Activated CD4-positive, alpha-beta T cell treated with anti-CD3 and anti-CD28 coated beads, Interleukin-2, amount 10 ng/mL, durations not matched to agents 24 days and 14 days (primary cell): ENCODE results near the gene SLC6A11. TPM values are rescaled to one million over a fixed set of nuclear protein-coding genes. Genes with fewer than 3 reads are reported as not detected.

ENCODE experiments used
- DNase-seq: peaks from one replicate; pipeline ENCODE4 v3.0.0; 2022
- H3K27ac Mint-ChIP-seq: one replicate; pipeline ENCODE4 v1.8.0; 2022; ENCODE audit warnings: mild to moderate bottlenecking, mixed read lengths
- H3K27me3 Mint-ChIP-seq: one replicate; pipeline ENCODE4 v1.8.0; 2022; ENCODE audit warnings: mixed read lengths
- H3K36me3 Mint-ChIP-seq: one replicate; pipeline ENCODE4 v1.8.0; 2022; ENCODE audit warnings: low read depth, mild to moderate bottlenecking, mixed read lengths
- H3K4me1 Mint-ChIP-seq: one replicate; pipeline ENCODE4 v1.8.0; 2021; ENCODE audit warnings: mixed read lengths
- H3K4me3 Mint-ChIP-seq: one replicate; pipeline ENCODE4 v1.8.0; 2022; ENCODE audit warnings: mild to moderate bottlenecking, moderate library complexity, mixed read lengths
- H3K9me3 Mint-ChIP-seq: one replicate; pipeline ENCODE4 v1.8.0; 2021; ENCODE audit warnings: mixed read lengths
- intact Hi-C: fragments of 100-400 bp; cut with micrococcal nuclease; formaldehyde crosslinking; loops from one replicate; pipeline ENCODE4 v1.15.1; 2023
- total RNA-seq: library from RNA; stranded (reverse); gene quantifications from 2 replicates; pipeline ENCODE4 v1.2.3, GENCODE V29; 2022

Gene SLC6A11
- total RNA-seq, 1 donor from 2014 or later, result not detected

- Mint-ChIP-seq H3K9me3 (no peaks in the 10 kb centered on the region), H3K36me3 (no peaks in the 10 kb centered on the region), H3K4me1 (no peaks in the 10 kb centered on the region), H3K27ac (no peak overlapping the region), H3K4me3 (no peak overlapping the region), H3K27me3 (peaks cover 2% of the 10 kb centered on the region)
- DNase-seq, result no peak
- intact Hi-C loops, result no loop called here
These were observed 126.7 kb downstream of the SLC6A11 start for GRCh38 chr3:10942690-10943205.

DNA sequence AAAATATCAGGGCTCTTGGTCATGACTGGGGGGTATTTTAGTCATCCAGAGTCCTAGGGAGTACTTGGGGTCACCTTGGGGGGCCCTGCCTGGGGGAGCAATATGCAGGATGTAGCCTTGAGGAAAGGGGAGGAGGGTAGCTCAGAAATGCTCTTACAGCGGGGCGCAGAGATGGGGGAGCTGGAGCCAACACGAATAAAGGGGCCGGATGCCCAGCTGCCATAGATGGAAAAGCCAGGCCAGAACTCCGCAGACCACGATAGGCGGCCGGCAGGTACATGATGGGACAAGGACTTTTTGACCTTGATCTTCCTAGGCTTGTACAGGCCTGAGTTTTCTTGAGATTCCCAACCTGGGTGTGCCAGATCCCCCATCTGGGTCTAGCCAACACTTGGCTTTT, 128.8 kb downstream of the SLC6A11 start:
- no peak for DNase-seq
- intact Hi-C loops, result loop anchor here (1.0 to 5.0 kb wide), 3 partner anchors 114 to 707 kb away; no protein-coding TSS in a partner anchor
- Mint-ChIP-seq H3K36me3 (no peaks in the 10 kb centered on the region), H3K27me3 (peaks cover 2% of the 10 kb centered on the region), H3K9me3 (no peaks in the 10 kb centered on the region), H3K4me1 (no peaks in the 10 kb centered on the region), H3K4me3 (no peak overlapping the region), H3K27ac (no peak overlapping the region)

DNA sequence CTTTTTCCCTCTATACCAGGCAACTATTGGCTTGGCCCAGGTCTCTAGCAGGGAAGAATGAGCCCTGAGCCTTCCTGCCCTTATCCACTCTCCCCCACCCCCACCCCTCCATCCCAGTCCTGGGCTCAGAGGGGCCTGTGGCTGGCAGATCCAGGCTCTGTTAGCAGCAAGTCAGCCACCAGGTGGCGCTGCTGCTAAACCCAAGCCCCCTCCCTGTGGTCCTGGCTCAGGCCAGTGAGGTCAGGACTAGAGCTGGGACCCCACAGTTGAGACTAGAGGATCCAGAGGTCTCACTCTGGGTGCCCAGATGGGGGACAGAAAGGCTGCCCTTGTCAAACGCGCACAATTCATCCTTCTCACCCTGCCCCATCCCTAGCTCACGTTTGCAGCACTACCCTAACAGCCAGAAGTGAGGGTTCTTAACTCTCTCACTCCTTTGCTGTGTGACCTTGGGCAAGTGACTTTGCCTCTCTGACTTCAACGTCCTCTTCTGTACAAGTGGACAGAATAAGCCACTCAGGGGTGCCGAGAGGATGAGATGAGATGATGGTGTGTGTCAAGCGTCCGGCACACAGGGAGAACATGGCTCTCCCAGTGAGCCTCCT, 129.8 kb downstream of the SLC6A11 start:
- peaks cover 2% of the 10 kb centered on the region for H3K27me3 Mint-ChIP-seq
- no peak overlapping the region for H3K4me3 Mint-ChIP-seq
- no peak overlapping the region for H3K27ac Mint-ChIP-seq
- no peaks in the 10 kb centered on the region for H3K4me1 Mint-ChIP-seq
- intact Hi-C loops, result loop anchor here (1.0 to 5.0 kb wide), 3 partner anchors 114 to 707 kb away; no protein-coding TSS in a partner anchor
- no peaks in the 10 kb centered on the region for H3K36me3 Mint-ChIP-seq
- no peaks in the 10 kb centered on the region for H3K9me3 Mint-ChIP-seq
- DNase-seq, result peak; percentile 85

DNA sequence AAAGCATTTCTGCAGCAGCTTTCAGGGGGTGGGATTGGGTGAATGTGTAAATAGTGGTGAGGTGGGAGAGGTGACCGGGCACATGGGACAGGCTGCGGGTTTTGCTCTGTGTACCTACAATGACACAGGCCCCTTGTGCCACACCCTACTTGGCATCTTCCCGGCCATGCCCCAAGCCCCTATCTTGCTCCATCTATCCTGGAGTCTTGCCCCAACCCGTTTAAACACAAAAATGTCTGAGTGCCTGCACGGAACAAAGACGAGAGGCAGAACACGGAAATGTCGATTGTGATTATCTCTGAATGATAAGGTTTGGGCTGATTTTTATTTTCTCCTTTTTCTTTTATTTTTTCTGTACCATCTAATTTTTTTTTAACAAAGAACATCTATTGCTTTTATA, 130.5 kb downstream of the SLC6A11 start:
- no peaks in the 10 kb centered on the region for H3K36me3 Mint-ChIP-seq
- H3K27ac Mint-ChIP-seq, result no peak overlapping the region
- DNase-seq, result no peak
- no peaks in the 10 kb centered on the region for H3K4me1 Mint-ChIP-seq
- intact Hi-C loops, result loop anchor here (5.0 kb wide), 2 partner anchors 391 to 706 kb away; no protein-coding TSS in a partner anchor
- H3K9me3 Mint-ChIP-seq, result no peaks in the 10 kb centered on the region
- H3K4me3 Mint-ChIP-seq, result no peak overlapping the region
- H3K27me3 Mint-ChIP-seq, result peaks cover 2% of the 10 kb centered on the region

- Mint-ChIP-seq H3K27me3 (peaks cover 2% of the 10 kb centered on the region), H3K4me3 (no peak overlapping the region), H3K27ac (no peak overlapping the region), H3K9me3 (no peaks in the 10 kb centered on the region), H3K4me1 (no peaks in the 10 kb centered on the region), H3K36me3 (no peaks in the 10 kb centered on the region)
- no peak for DNase-seq
- intact Hi-C loops, result loop anchor here (5.0 kb wide), 2 partner anchors 389 to 704 kb away; no protein-coding TSS in a partner anchor
These were observed 132.3 kb downstream of the SLC6A11 start for GRCh38 chr3:10948326-10948725.

GRCh38 chr3:10949197-10949596, 133.2 kb downstream of the SLC6A11 start:
- intact Hi-C loops, result loop anchor here (5.0 kb wide), 2 partner anchors 388 to 703 kb away; no protein-coding TSS in a partner anchor
- H3K27me3 Mint-ChIP-seq, result peaks cover 2% of the 10 kb centered on the region
- no peak overlapping the region for H3K4me3 Mint-ChIP-seq
- no peaks in the 10 kb centered on the region for H3K9me3 Mint-ChIP-seq
- H3K27ac Mint-ChIP-seq, result no peak overlapping the region
- no peaks in the 10 kb centered on the region for H3K4me1 Mint-ChIP-seq
- no peak for DNase-seq
- H3K36me3 Mint-ChIP-seq, result no peaks in the 10 kb centered on the region

GRCh38 chr3:10950476-10951294, 134.7 kb downstream of the SLC6A11 start:
- no peak for DNase-seq
- H3K27ac Mint-ChIP-seq, result no peak overlapping the region
- intact Hi-C loops, result no loop called here
- H3K27me3 Mint-ChIP-seq, result peaks cover 2% of the 10 kb centered on the region
- H3K9me3 Mint-ChIP-seq, result no peaks in the 10 kb centered on the region
- H3K36me3 Mint-ChIP-seq, result no peaks in the 10 kb centered on the region
- no peaks in the 10 kb centered on the region for H3K4me1 Mint-ChIP-seq
- no peak overlapping the region for H3K4me3 Mint-ChIP-seq

DNA sequence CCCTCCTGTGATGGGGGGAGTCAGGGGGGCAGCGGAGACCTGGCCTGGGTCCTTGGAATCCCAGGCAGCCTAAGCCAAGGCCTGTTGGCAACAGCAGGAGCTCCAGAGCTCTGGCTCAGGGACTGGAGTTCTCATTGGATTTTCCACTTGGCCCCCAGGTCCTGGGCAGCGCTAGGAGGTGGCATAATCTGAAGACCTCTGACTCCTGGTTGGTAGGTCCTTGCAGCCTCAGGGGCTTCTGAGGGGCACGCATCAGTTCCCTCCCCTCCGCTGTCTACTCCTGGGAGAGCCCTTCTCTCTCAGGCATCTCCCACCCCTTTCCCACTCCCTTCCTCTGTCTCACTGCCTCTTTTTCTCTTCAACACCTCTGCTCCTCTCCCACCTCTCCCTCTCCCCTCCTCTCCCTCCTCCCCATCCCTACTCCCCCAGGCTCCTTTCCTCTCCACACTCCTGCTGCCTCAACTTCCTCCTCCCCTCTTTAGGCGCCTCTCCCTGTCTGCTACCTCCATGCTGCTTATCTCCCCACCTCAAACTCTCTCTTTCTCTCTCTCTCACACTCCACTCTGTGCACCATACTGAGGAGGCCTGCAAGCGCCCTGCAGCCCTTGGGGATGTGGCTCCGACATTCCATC, 135.4 kb downstream of the SLC6A11 start:
- DNase-seq, result no peak
- intact Hi-C loops, result no loop called here
- H3K27ac Mint-ChIP-seq, result no peak overlapping the region
- H3K9me3 Mint-ChIP-seq, result no peaks in the 10 kb centered on the region
- no peaks in the 10 kb centered on the region for H3K36me3 Mint-ChIP-seq
- H3K4me3 Mint-ChIP-seq, result no peak overlapping the region
- peaks cover 2% of the 10 kb centered on the region for H3K27me3 Mint-ChIP-seq
- no peaks in the 10 kb centered on the region for H3K4me1 Mint-ChIP-seq

DNA sequence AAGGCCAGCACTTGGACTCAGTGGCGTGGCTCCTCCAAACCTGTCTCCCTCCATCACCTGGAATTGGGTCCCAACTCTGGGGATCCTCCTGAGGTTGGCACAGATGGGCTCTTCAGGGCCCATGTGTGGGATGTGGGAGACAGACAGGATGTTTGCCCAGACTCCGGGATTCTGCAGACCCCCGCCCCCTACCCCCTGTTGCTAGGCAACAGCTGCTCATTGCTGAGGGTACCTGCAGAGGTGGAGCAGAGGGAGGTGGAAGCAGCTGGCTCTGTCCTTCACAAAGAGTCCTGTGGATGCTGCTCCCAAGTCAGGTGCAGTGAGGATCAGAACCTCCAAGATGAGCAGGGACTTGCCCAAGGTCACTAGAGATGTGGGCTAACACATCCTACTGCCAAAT, 136.5 kb downstream of the SLC6A11 start:
- Mint-ChIP-seq H3K36me3 (no peaks in the 10 kb centered on the region), H3K9me3 (no peaks in the 10 kb centered on the region), H3K4me1 (no peaks in the 10 kb centered on the region), H3K27ac (no peak overlapping the region), H3K27me3 (peaks cover under 1% of the 10 kb centered on the region), H3K4me3 (no peak overlapping the region)
- intact Hi-C loops, result no loop called here
- no peak for DNase-seq

DNA sequence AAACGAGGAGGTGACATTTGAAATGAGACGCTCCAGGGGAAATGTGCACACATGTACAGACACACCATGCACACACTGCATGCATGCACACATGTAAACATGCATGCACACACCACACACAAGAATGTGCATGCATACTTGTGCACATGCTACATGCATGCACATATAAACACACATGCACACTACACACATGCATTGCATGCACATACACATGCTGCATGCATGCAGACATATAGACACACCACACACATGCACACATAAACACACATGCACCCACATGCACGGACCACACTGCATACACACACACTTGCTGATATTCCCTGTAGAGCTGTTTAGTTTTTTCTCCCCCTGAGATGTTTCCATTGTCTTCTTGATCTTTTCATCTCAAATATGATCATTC, 138.7 kb downstream of the SLC6A11 start:
- no peaks in the 10 kb centered on the region for H3K36me3 Mint-ChIP-seq
- intact Hi-C loops, result no loop called here
- H3K4me1 Mint-ChIP-seq, result no peaks in the 10 kb centered on the region
- no peak overlapping the region for H3K27ac Mint-ChIP-seq
- DNase-seq, result no peak
- H3K27me3 Mint-ChIP-seq, result no peaks in the 10 kb centered on the region
- no peaks in the 10 kb centered on the region for H3K9me3 Mint-ChIP-seq
- no peak overlapping the region for H3K4me3 Mint-ChIP-seq

DNA sequence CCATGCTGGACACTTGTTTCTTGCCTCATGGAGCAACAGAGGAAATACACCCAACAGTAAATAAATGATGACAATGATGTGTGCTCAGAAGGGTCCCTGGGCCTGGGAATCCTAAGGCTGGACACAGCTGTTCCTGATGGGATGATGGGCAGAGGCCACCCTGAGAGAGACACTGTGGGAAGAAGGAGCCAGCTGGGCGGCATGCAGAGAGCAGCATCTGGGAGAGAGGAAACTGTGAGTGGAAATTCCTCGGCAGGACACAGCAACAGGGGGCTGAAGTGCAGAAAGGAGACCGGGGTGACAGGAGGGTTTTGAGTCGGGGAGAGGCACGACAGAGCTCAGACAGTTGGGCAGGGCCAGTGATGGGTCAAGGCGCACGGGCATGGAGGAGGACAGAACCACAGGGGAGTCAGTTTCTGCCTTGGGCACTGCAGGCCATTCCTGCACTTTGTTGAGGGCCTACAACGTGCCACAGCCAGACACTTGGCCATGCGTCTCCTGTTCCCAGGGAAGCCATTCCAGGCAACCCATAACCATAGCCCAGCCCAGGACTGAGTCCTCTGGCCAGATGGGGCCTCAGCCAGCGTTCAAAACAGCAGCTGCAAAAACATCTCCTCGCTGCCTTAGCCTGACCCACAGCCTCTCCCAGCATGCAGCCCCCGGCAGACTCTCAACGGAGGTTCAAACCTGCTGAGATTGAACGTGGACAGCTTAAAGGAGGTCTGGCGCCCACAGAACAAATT, 139.9 kb downstream of the SLC6A11 start:
- Mint-ChIP-seq H3K27me3 (no peaks in the 10 kb centered on the region), H3K4me3 (no peak overlapping the region), H3K4me1 (no peaks in the 10 kb centered on the region), H3K36me3 (no peaks in the 10 kb centered on the region), H3K27ac (no peak overlapping the region), H3K9me3 (no peaks in the 10 kb centered on the region)
- intact Hi-C loops, result no loop called here
- no peak for DNase-seq

- DNase-seq, result no peak
- H3K36me3 Mint-ChIP-seq, result no peaks in the 10 kb centered on the region
- H3K27me3 Mint-ChIP-seq, result no peaks in the 10 kb centered on the region
- H3K4me3 Mint-ChIP-seq, result no peak overlapping the region
- no peaks in the 10 kb centered on the region for H3K4me1 Mint-ChIP-seq
- no peaks in the 10 kb centered on the region for H3K9me3 Mint-ChIP-seq
- H3K27ac Mint-ChIP-seq, result no peak overlapping the region
- intact Hi-C loops, result no loop called here
These were observed 140.5 kb downstream of the SLC6A11 start for GRCh38 chr3:10956531-10956930.

GRCh38 chr3:10956986-10957385, 141.0 kb downstream of the SLC6A11 start:
- no peak for DNase-seq
- Mint-ChIP-seq H3K9me3 (no peaks in the 10 kb centered on the region), H3K27ac (no peak overlapping the region), H3K4me3 (no peak overlapping the region), H3K4me1 (no peaks in the 10 kb centered on the region), H3K36me3 (no peaks in the 10 kb centered on the region), H3K27me3 (no peaks in the 10 kb centered on the region)
- intact Hi-C loops, result no loop called here
